NCI-H1436 (cell line): ENCODE data around the gene NFATC2.

Source experiments
- DNase-seq: peaks from one replicate; lab custom pipeline; 2025; lab: John Stamatoyannopoulos, UW

Gene NFATC2

GRCh38 chr20:51536116-51537069, 6.1 kb downstream of the NFATC2 start:
- DNase-seq: no peak

GRCh38 chr20:51535674-51536073, 6.8 kb downstream of the NFATC2 start:
- no peak for DNase-seq

- no peak for DNase-seq
Measured at GRCh38 chr20:51535075-51535386, 7.5 kb downstream of the NFATC2 start.

- no peak for DNase-seq
Measured at GRCh38 chr20:51533291-51534172, 9.0 kb downstream of the NFATC2 start.

GRCh38 chr20:51532577-51533191, 9.8 kb downstream of the NFATC2 start:
- DNase-seq: no peak

- DNase-seq: no peak
Measured at GRCh38 chr20:51531712-51532456, 10.6 kb downstream of the NFATC2 start.

GRCh38 chr20:51531141-51531710, 11.3 kb downstream of the NFATC2 start:
- DNase-seq: no peak

- DNase-seq: no peak
Measured at GRCh38 chr20:51529758-51530157, 12.8 kb downstream of the NFATC2 start.

- DNase-seq: no peak
Measured at GRCh38 chr20:51529081-51529681, 13.3 kb downstream of the NFATC2 start.

- DNase-seq: no peak
Measured at GRCh38 chr20:51528263-51529027, 14.1 kb downstream of the NFATC2 start.

GRCh38 chr20:51526754-51527153, 15.8 kb downstream of the NFATC2 start:
- DNase-seq: no peak

GRCh38 chr20:51526106-51526470, 16.4 kb downstream of the NFATC2 start:
- DNase-seq: no peak

GRCh38 chr20:51525241-51526105, 17.0 kb downstream of the NFATC2 start:
- no peak for DNase-seq

GRCh38 chr20:51523276-51524013, 19.1 kb downstream of the NFATC2 start:
- DNase-seq: no peak

- DNase-seq: no peak
Measured at GRCh38 chr20:51522207-51522606, 20.3 kb downstream of the NFATC2 start.

- no peak for DNase-seq
Measured at GRCh38 chr20:51517839-51518238, 24.7 kb downstream of the NFATC2 start.

- DNase-seq: no peak
Measured at GRCh38 chr20:51516855-51517254, 25.7 kb downstream of the NFATC2 start.

GRCh38 chr20:51514836-51515235, 27.7 kb downstream of the NFATC2 start:
- DNase-seq: no peak

- no peak for DNase-seq
Measured at GRCh38 chr20:51514249-51514648, 28.3 kb downstream of the NFATC2 start.
